ENCODE measurements around the gene OR52E8. TPM values are rescaled to one million over a fixed set of nuclear protein-coding genes. Genes with fewer than 3 reads are reported as not detected.

The OR52E8 gene
- total and polyA plus RNA-seq, 2 experiments from 2014 or later: 0.71 TPM; not detected in 1

DNA sequence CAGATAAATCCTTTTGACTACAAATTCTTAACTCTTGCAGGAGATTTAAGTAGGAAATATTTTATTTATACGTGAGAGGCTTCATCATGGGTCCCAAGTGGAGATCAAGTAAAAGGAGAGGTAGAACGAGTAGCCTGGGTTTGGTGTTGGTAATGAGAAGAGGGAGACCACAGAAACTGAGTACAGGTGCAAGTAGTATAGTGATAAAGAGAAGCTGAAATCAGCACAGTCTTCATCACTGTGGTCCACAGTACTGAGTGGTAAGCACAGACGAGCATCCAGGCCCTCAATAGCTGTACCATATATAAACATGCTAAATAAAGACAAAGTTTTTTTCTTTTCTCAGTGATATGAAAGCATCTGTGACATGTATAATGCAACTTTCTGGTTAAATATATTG lies 29.7 kb upstream of the OR52E8 start:
- H3K4me3 ChIP-seq: no peak overlapping the region
- no peaks in the 10 kb centered on the region for H3K9me3 ChIP-seq (ENCODE audit: low read depth)
- no peaks in the 10 kb centered on the region for H3K27me3 ChIP-seq
- H3K27ac ChIP-seq: no peak overlapping the region
- no peaks in the 10 kb centered on the region for H3K4me1 ChIP-seq (ENCODE audit: low read depth)
- H3K36me3 ChIP-seq: no peaks in the 10 kb centered on the region
- no peak for DNase-seq (ENCODE audit: low read depth in 1 of 2, low spot score in 1 of 2)
- TF ChIP-seq, protein P1, sequence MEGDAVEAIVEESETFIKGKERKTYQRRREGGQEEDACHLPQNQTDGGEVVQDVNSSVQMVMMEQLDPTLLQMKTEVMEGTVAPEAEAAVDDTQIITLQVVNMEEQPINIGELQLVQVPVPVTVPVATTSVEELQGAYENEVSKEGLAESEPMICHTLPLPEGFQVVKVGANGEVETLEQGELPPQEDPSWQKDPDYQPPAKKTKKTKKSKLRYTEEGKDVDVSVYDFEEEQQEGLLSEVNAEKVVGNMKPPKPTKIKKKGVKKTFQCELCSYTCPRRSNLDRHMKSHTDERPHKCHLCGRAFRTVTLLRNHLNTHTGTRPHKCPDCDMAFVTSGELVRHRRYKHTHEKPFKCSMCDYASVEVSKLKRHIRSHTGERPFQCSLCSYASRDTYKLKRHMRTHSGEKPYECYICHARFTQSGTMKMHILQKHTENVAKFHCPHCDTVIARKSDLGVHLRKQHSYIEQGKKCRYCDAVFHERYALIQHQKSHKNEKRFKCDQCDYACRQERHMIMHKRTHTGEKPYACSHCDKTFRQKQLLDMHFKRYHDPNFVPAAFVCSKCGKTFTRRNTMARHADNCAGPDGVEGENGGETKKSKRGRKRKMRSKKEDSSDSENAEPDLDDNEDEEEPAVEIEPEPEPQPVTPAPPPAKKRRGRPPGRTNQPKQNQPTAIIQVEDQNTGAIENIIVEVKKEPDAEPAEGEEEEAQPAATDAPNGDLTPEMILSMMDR (IDR thresholded peaks at IDR 0.05; ENCODE audit: low read depth, low read length): no peak

GRCh38 chr11:5881756-5882155 lies 24.3 kb upstream of the OR52E8 start:
- no peaks in the 10 kb centered on the region for H3K9me3 ChIP-seq (ENCODE audit: low read depth)
- H3K4me3 ChIP-seq: no peak overlapping the region
- TF ChIP-seq, protein P1 (IDR thresholded peaks at IDR 0.05; ENCODE audit: low read depth, low read length): no peak
- DNase-seq (ENCODE audit: low read depth in 1 of 2, low spot score in 1 of 2): no peak
- no peaks in the 10 kb centered on the region for H3K36me3 ChIP-seq
- no peaks in the 10 kb centered on the region for H3K27me3 ChIP-seq
- no peak overlapping the region for H3K27ac ChIP-seq
- H3K4me1 ChIP-seq (ENCODE audit: low read depth): no peaks in the 10 kb centered on the region

DNA sequence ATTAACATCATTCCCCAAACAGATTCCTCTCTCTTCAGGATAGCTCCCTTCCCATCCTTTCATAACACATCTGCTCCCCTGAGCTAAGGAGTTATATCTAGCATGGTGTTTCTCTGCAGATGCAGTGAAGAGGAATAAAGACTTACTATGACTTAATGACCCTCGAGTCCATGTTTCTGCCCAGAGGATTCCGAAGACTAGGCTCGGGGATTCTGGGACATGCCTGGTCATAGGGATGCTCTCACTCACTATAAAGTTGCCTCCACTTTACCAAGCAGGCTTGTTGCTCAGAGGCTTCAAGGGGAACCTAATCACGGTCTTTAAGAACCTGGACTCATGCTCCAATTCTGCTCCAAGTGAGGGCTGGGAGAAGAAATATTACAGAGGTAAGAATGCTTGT lies 22.8 kb upstream of the OR52E8 start, which contains the start of gene OR52E4:
Gene OR52E4 (plus strand): TSS at position 301 of the 400 bp plus-strand sequence. CDS start 3,664 bp downstream, outside the sequence.
- H3K9me3 ChIP-seq (ENCODE audit: low read depth): no peaks in the 10 kb centered on the region
- no peaks in the 10 kb centered on the region for H3K27me3 ChIP-seq
- TF ChIP-seq, protein P1 (IDR thresholded peaks at IDR 0.05; ENCODE audit: low read depth, low read length): no peak
- H3K27ac ChIP-seq: no peak within 1 kb of the TSS
- H3K4me3 ChIP-seq: no peak within 1 kb of the TSS
- no peaks in the 10 kb centered on the region for H3K4me1 ChIP-seq (ENCODE audit: low read depth)
- H3K36me3 ChIP-seq: no peaks in the 10 kb centered on the region
- DNase-seq (ENCODE audit: low read depth in 1 of 2, low spot score in 1 of 2): no peak

DNA sequence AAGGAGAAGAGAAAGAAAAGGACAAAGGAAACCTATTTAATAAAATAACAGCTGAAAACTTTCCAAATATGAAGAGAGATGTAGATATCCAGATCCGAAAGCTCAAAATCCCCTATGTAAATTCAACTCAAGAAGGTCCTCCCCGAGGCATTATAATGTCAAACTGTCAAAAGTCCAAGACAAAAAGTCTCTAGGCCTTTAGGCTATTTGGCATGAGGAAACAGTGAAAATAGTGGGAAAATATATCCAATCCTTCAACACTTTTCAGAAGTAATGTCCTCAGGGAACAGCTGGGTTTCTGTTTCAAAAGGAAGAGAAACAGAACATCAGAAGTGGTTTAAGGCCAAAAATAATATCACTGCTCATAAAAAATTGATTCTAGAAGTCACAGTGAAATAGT lies 21.1 kb upstream of the OR52E8 start:
- no peak overlapping the region for H3K4me3 ChIP-seq
- H3K4me1 ChIP-seq (ENCODE audit: low read depth): no peaks in the 10 kb centered on the region
- H3K27me3 ChIP-seq: no peaks in the 10 kb centered on the region
- no peaks in the 10 kb centered on the region for H3K36me3 ChIP-seq
- DNase-seq (ENCODE audit: low read depth in 1 of 2, low spot score in 1 of 2): no peak
- no peaks in the 10 kb centered on the region for H3K9me3 ChIP-seq (ENCODE audit: low read depth)
- TF ChIP-seq, protein P1 (IDR thresholded peaks at IDR 0.05; ENCODE audit: low read depth, low read length): no peak
- no peak overlapping the region for H3K27ac ChIP-seq

GRCh38 chr11:5865826-5866225 lies 8.3 kb upstream of the OR52E8 start:
- no peaks in the 10 kb centered on the region for H3K27me3 ChIP-seq
- H3K4me1 ChIP-seq (ENCODE audit: low read depth): no peaks in the 10 kb centered on the region
- no peaks in the 10 kb centered on the region for H3K9me3 ChIP-seq (ENCODE audit: low read depth)
- no peaks in the 10 kb centered on the region for H3K36me3 ChIP-seq
- H3K4me3 ChIP-seq: no peak overlapping the region
- TF ChIP-seq, protein P1 (IDR thresholded peaks at IDR 0.05; ENCODE audit: low read depth, low read length): no peak
- DNase-seq (ENCODE audit: low read depth in 1 of 2, low spot score in 1 of 2): no peak
- no peak overlapping the region for H3K27ac ChIP-seq

GRCh38 chr11:5851002-5851401 lies 6.5 kb downstream of the OR52E8 start:
- Histone ChIP-seq H3K27me3 (no peaks in the 10 kb centered on the region), H3K9me3 (ENCODE audit: low read depth) (no peaks in the 10 kb centered on the region), H3K36me3 (no peaks in the 10 kb centered on the region), H3K4me3 (no peak overlapping the region), H3K4me1 (ENCODE audit: low read depth) (no peaks in the 10 kb centered on the region), H3K27ac (no peak overlapping the region)
- TF ChIP-seq, protein P1 (IDR thresholded peaks at IDR 0.05; ENCODE audit: low read depth, low read length): no peak
- peak in 1 of 2 donors; percentile 0 for DNase-seq (ENCODE audit: low read depth in 1 of 2, low spot score in 1 of 2)

All from cardiac muscle cell (in vitro differentiated cells and primary cell).